ENCODE results near the gene POLN.

The POLN gene

DNA sequence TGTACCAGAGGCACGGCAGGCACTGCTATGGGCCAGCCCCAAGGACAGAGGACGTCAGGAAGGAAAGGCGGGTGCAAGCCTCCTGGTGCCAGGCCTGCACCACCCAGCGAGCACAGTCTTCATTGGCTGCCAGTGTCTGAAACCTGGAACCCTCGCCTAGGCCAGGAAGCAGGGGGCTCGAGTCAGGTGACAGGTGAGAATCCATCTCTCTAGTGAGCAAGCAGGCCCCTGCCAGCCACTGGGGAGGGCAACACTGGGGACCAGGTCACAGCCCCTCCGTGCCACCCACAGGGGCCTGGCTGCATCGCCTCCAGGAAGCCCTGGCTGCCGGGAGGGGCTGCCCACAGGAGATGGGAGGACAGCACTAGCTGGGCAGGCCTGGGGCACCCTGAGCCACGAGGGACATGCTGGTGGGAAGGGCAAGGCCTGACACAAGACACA is 6.9 kb upstream of the POLN start:
- peaks cover 23% of the 10 kb centered on the region; the same call in 1 of the 2 replicates for H3K36me3 ChIP-seq (ENCODE audit: insufficient read depth, low read length)
- H3K9me3 ChIP-seq (ENCODE audit: insufficient read depth, low read depth, low read length), result no peaks in the 10 kb centered on the region
- H4K20me1 ChIP-seq (ENCODE audit: insufficient read depth, low read length, poor library complexity, severe bottlenecking), result no peaks in the 10 kb centered on the region
- H2AFZ ChIP-seq (ENCODE audit: low read length), result no peak overlapping the region
- H3K27me3 ChIP-seq (ENCODE audit: insufficient read depth, low read length, poor library complexity, severe bottlenecking), result no peaks in the 10 kb centered on the region
- H3F3A ChIP-seq (ENCODE audit: low read depth), result no peaks in the 10 kb centered on the region
- peaks cover 19% of the 10 kb centered on the region for H3K4me1 ChIP-seq (ENCODE audit: insufficient read depth, low read length, poor library complexity, severe bottlenecking)
- TF ChIP-seq, protein P1, sequence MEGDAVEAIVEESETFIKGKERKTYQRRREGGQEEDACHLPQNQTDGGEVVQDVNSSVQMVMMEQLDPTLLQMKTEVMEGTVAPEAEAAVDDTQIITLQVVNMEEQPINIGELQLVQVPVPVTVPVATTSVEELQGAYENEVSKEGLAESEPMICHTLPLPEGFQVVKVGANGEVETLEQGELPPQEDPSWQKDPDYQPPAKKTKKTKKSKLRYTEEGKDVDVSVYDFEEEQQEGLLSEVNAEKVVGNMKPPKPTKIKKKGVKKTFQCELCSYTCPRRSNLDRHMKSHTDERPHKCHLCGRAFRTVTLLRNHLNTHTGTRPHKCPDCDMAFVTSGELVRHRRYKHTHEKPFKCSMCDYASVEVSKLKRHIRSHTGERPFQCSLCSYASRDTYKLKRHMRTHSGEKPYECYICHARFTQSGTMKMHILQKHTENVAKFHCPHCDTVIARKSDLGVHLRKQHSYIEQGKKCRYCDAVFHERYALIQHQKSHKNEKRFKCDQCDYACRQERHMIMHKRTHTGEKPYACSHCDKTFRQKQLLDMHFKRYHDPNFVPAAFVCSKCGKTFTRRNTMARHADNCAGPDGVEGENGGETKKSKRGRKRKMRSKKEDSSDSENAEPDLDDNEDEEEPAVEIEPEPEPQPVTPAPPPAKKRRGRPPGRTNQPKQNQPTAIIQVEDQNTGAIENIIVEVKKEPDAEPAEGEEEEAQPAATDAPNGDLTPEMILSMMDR (conservative IDR thresholded peaks at IDR 0.05; ENCODE audit: low read length), result no peak
- TF ChIP-seq EZH2phosphoT487 (IDR thresholded peaks at IDR 0.05; ENCODE audit: borderline replicate concordance), result no peak
- no peaks in the 10 kb centered on the region; the same call in 1 of the 2 replicates for H3K79me2 ChIP-seq (ENCODE audit: insufficient read depth, low read length)
- no peaks in the 10 kb centered on the region for H3K9me2 ChIP-seq (replicated peaks; ENCODE audit: low read depth, low read length)
- H3K4me3 ChIP-seq (ENCODE audit: low read length, poor library complexity, severe bottlenecking), result no peak overlapping the region
- H3K4me2 ChIP-seq (ENCODE audit: low read depth, low read length, poor library complexity, severe bottlenecking), result no peak overlapping the region
- no peak overlapping the region for H3K9ac ChIP-seq (ENCODE audit: low read depth, low read length, poor library complexity, severe bottlenecking)

DNA sequence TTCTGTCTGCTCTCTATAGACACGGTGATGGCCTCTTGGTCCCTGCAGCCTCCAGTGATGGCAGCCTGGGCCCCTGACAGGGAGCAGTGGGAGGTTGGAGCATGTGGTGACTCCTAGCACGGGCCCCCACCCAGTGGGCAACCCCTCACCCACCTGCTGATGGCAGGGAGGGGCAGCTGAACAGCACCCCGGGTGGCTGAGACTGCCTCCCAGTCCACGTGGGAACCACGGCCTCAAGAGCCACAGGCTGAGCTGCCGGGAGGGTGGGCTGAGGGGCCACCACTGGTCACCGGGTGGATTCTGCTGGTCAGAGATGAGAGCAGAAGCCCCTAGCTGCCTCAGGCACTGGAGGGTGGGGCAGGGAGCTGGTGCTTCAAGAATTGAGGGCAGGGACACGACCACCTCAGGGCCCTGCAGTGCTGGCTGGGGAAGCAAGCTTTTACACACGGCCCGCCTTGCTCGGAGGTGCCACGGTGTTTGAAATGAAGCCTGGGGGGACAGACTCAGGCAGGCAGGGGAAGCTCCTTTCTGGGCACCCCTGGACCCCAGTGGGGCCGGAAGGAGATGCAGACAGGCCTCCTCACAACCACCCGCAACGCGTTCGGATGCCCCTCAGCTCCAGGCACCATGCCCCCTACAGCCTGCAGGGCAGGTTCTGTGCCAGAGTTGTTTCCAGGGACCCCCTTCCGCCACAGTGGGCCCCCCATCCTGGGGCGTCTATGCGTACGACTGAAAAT is 6.3 kb upstream of the POLN start:
- Histone ChIP-seq H4K20me1 (ENCODE audit: insufficient read depth, low read length, poor library complexity, severe bottlenecking) (no peaks in the 10 kb centered on the region), H3K4me2 (ENCODE audit: low read depth, low read length, poor library complexity, severe bottlenecking) (no peak overlapping the region), H3K4me1 (ENCODE audit: insufficient read depth, low read length, poor library complexity, severe bottlenecking) (peaks cover 25% of the 10 kb centered on the region), H3K27me3 (ENCODE audit: insufficient read depth, low read length, poor library complexity, severe bottlenecking) (no peaks in the 10 kb centered on the region), H3F3A (ENCODE audit: low read depth) (0 out of 2 replicates have a peak, but pooled peaks cover under 1% of the 10 kb centered on the region), H3K36me3 (ENCODE audit: insufficient read depth, low read length) (peaks cover 19% of the 10 kb centered on the region; the same call in 1 of the 2 replicates), H3K9me3 (ENCODE audit: insufficient read depth, low read depth, low read length) (no peaks in the 10 kb centered on the region), H3K79me2 (ENCODE audit: insufficient read depth, low read length) (no peaks in the 10 kb centered on the region; the same call in 1 of the 2 replicates), H2AFZ (ENCODE audit: low read length) (no peak overlapping the region), H3K4me3 (ENCODE audit: low read length, poor library complexity, severe bottlenecking) (no peak overlapping the region), H3K9me2 (replicated peaks; ENCODE audit: low read depth, low read length) (no peaks in the 10 kb centered on the region), H3K9ac (ENCODE audit: low read depth, low read length, poor library complexity, severe bottlenecking) (no peak overlapping the region)
- TF ChIP-seq EZH2phosphoT487 (IDR thresholded peaks at IDR 0.05; ENCODE audit: borderline replicate concordance), result no peak
- TF ChIP-seq, protein P1 (conservative IDR thresholded peaks at IDR 0.05; ENCODE audit: low read length), result no peak

DNA sequence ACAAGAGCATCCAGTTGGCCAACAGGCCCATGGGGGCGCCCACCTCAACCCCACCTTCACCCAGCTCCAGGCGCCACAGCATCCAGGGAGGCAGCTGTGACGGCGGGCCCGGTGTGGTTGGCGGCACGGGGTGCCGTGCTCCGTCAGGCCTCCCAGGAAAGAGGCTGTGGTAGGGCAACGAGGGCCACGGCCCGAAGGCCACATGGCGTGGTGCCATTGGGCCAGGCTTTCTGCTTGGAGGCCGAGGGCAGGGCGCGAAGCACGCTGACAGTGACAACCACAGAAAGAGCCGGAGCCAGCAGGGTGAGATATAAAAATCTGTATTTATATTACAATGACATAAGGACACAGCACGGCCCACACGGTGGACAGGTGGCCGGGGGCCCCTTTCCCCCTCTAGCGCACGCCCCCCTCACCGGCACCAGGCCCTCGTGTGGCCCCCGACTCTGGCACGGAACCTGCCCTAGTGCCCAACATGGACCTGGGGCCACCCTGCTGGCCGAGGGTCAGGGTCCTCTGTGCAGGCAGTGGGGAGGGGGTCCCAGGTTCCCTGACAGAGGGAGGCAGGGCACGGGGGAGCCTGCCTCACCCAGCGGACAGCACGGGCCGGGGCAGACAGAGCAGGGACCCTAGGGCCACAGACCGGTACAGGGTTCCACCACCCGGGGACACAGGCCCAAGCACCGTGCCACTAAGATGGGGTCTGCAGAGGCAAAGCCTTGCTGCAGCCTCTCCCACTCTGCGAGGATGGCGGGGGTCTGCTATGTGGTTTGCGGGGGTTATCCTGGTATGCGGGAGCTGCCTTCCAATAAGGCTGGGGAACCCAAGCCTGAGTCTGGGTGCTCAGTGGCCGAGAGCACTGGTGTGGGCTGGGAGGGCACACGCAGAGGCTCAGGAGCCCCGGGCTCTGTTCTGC is 5.5 kb upstream of the POLN start:
- H3K4me3 ChIP-seq (ENCODE audit: low read length, poor library complexity, severe bottlenecking), result no peak overlapping the region
- H3F3A ChIP-seq (ENCODE audit: low read depth), result 0 out of 2 replicates have a peak, but pooled peaks cover 3% of the 10 kb centered on the region
- no peak overlapping the region for H3K4me2 ChIP-seq (ENCODE audit: low read depth, low read length, poor library complexity, severe bottlenecking)
- TF ChIP-seq EZH2phosphoT487 (IDR thresholded peaks at IDR 0.05; ENCODE audit: borderline replicate concordance), result no peak
- TF ChIP-seq, protein P1 (conservative IDR thresholded peaks at IDR 0.05; ENCODE audit: low read length), result no peak
- H3K9ac ChIP-seq (ENCODE audit: low read depth, low read length, poor library complexity, severe bottlenecking), result no peak overlapping the region
- no peaks in the 10 kb centered on the region for H4K20me1 ChIP-seq (ENCODE audit: insufficient read depth, low read length, poor library complexity, severe bottlenecking)
- peaks cover 28% of the 10 kb centered on the region for H3K4me1 ChIP-seq (ENCODE audit: insufficient read depth, low read length, poor library complexity, severe bottlenecking)
- no peaks in the 10 kb centered on the region for H3K9me3 ChIP-seq (ENCODE audit: insufficient read depth, low read depth, low read length)
- H3K79me2 ChIP-seq (ENCODE audit: insufficient read depth, low read length), result no peaks in the 10 kb centered on the region
- H3K27me3 ChIP-seq (ENCODE audit: insufficient read depth, low read length, poor library complexity, severe bottlenecking), result no peaks in the 10 kb centered on the region
- no peaks in the 10 kb centered on the region for H3K9me2 ChIP-seq (replicated peaks; ENCODE audit: low read depth, low read length)
- no peak overlapping the region for H2AFZ ChIP-seq (ENCODE audit: low read length)
- H3K36me3 ChIP-seq (ENCODE audit: insufficient read depth, low read length), result peaks cover 19% of the 10 kb centered on the region; the same call in 1 of the 2 replicates

Measured in Loucy (cell line).